ENCODE results near the gene PLEKHG7. TPM values are rescaled to one million over a fixed set of nuclear protein-coding genes. Genes with fewer than 3 reads are reported as not detected.
"Not testable (repeated sequence)": the region's sequence is repeated elsewhere in the genome, so short reads cannot be mapped to it uniquely, and the experiment has no call there.

The PLEKHG7 gene
- polyA plus RNA-seq, 4 donors = 0.30 to 0.76 (median 0.62) TPM

- DNase-seq (ENCODE audit: low read depth in 4 of 4, low spot score in 2 of 4) = no peak
Observed at GRCh38 chr12:92743026-92743425, 40.2 kb downstream of the PLEKHG7 start.

- no peak for DNase-seq (ENCODE audit: low read depth in 4 of 4, low spot score in 2 of 4)
Observed at GRCh38 chr12:92745856-92746550, 43.2 kb downstream of the PLEKHG7 start.

DNA sequence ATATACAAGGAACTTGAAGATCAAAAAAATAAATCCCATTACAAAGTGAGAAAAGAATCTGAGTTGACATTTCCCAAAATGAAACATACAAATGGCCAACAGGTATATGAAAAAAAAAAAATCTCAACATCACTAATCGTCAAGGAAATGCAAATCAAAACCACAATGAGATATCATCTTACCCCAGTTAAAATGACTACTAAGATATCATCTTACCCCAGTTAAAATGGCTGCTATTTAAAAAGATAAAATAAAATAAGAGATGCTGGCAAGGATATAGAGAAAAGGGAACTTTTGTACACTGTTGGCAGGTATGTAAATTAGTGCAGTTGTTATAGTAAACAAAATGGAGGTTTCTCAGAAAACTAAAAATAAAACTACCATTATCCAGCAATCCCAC, 44.4 kb downstream of the PLEKHG7 start:
- no peak for DNase-seq (ENCODE audit: low read depth in 4 of 4, low spot score in 2 of 4)

GRCh38 chr12:92749691-92750090, 46.9 kb downstream of the PLEKHG7 start:
- not testable (repeated sequence) for DNase-seq (ENCODE audit: low read depth in 4 of 4, low spot score in 2 of 4)

GRCh38 chr12:92753976-92754885, 51.4 kb downstream of the PLEKHG7 start:
- DNase-seq (ENCODE audit: low read depth in 4 of 4, low spot score in 2 of 4) = no peak

DNA sequence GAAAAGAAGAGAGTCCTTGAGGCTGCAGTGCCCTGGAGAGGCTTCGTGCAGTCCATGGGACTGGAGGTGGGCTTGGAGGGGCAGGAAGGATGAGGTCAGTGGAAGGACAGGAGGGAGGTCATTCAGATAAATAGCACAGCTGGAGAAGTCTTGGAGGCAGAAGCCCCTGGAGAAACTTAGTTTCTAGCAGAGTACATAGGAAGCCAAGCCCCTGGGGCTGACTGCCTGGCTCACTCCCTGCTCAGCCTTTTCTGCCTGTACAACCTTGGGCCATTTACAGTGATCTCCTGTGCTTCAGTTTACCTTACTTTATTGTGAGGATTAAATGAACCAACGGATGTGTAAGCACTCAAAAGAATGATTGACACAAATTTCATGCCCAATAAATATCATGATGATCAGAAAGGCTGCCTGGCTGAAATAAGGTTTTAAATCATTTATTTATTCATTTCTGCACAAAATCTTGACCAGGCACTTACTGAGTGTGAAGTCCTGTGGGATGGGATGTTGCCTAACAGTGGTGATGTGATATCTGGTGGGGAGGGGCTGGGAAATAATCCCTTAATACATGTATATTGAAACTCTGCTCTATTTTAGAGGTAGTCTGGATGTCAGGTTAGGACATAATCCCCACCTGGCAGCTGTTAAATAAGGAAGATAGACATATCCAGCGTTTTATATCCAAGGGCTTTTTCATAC, 54.3 kb downstream of the PLEKHG7 start:
- DNase-seq (ENCODE audit: low read depth in 4 of 4, low spot score in 2 of 4) = no peak

- no peak for DNase-seq (ENCODE audit: low read depth in 4 of 4, low spot score in 2 of 4)
Observed at GRCh38 chr12:92757597-92758121, 54.9 kb downstream of the PLEKHG7 start.

DNA sequence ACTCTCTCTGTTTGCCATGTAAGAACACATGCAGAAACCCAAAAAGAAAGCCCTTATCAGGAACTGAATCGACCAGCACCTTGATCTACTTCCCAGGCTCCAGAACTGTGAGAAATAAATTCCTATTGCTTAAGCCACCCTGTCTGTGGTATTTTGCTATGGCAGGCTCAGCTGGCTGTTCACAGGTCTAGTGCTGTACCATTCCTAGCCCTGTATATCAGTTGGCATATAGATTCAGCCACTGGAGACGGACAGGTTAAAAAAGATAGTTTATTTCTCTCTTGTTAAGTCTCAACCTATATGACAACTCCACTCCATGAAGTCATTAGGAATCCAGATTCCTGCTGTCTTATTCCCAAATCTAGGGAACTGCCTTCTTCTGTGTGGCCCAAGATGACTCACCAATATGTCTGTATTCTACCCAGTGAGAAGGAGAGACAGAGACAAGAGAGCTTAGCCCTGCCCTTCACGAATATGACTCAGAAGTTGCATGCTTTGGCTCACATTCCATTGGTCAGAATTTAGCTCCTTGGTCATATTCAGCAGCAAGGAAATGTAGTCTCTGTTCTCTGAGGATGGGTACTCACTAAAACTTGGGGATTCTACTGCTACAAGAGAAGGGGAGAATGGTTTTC, 57.0 kb downstream of the PLEKHG7 start:
- DNase-seq (ENCODE audit: low read depth in 4 of 4, low spot score in 2 of 4) = no peak

- DNase-seq (ENCODE audit: low read depth in 4 of 4, low spot score in 2 of 4) = no peak
Observed at GRCh38 chr12:92762773-92763172, 60.0 kb downstream of the PLEKHG7 start.

- DNase-seq (ENCODE audit: low read depth in 4 of 4, low spot score in 2 of 4) = no peak
Observed at GRCh38 chr12:92764831-92765230, 62.0 kb downstream of the PLEKHG7 start.

GRCh38 chr12:92765871-92766270, 63.1 kb downstream of the PLEKHG7 start:
- no peak for DNase-seq (ENCODE audit: low read depth in 4 of 4, low spot score in 2 of 4)

- DNase-seq (ENCODE audit: low read depth in 4 of 4, low spot score in 2 of 4) = no peak
Observed at GRCh38 chr12:92769124-92769901, 66.5 kb downstream of the PLEKHG7 start.

DNA sequence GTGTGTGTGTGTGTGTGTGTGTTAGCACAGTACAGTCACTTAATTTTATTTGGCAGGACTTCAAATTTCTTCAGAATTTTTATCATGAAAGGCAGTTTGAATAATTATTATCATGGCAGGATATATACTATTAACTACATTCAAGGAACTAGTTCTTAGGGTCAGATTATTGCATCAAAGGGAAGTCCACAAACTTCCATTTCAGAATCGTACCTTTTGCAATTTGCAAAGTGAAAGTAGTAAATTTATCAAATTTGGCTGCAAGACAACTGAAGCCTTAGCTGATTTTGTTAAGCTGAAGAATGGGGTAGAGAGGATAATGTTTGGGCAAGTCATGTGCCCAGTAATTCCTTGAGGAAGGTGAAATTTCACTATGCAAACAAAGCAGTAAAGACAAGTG, 68.2 kb downstream of the PLEKHG7 start:
- DNase-seq (ENCODE audit: low read depth in 4 of 4, low spot score in 2 of 4) = no peak

- no peak for DNase-seq (ENCODE audit: low read depth in 4 of 4, low spot score in 2 of 4)
Observed at GRCh38 chr12:92775416-92775815, 72.6 kb downstream of the PLEKHG7 start.

- DNase-seq (ENCODE audit: low read depth in 4 of 4, low spot score in 2 of 4) = no peak
Observed at GRCh38 chr12:92778525-92778924, 75.7 kb downstream of the PLEKHG7 start.

DNA sequence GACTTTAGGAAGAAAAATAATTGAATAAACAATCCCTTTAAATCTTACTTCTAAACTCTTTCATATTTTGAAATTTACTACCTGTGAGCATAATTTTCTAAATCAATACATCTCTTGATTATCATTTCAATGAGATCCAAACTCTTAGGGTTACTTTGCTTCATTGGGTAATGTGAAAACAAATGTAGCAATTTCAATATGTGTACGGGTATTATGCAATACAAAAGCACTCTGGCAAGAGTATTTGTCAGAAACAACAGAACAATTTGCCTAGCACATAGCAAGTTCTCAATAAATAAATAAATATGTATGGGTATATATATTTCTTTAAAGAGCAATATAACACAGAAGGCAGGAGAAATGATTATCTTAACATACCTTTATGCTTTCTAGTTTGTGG, 77.1 kb downstream of the PLEKHG7 start:
- no peak for DNase-seq (ENCODE audit: low read depth in 4 of 4, low spot score in 2 of 4)

- no peak for DNase-seq (ENCODE audit: low read depth in 4 of 4, low spot score in 2 of 4)
Observed at GRCh38 chr12:92784356-92784755, 81.6 kb downstream of the PLEKHG7 start.

GRCh38 chr12:92784797-92785562, 82.2 kb downstream of the PLEKHG7 start:
- peak; percentile 30 to 58 (median 32) for DNase-seq (ENCODE audit: low read depth in 4 of 4, low spot score in 2 of 4)

DNA sequence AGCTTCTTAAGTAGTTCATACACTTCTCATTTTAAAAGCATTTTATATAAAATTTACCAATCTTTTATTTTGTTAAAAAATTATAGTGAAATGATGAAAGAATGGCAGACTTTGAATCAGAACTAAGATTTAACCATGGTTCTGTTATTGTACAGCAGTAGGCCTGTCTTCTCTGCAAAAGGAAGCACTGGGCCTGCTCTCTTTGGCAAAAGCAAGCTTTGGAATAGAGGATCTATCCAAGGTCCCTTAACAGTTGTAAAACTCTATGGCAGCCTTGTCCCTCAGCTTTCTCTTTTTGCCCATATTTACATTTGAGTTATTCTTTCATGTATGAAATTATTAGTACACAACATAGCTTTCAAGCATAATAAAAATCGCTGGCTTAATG, 82.8 kb downstream of the PLEKHG7 start:
- no peak for DNase-seq (ENCODE audit: low read depth in 4 of 4, low spot score in 2 of 4)
